ENCODE results near the gene TRIM67. TPM values are rescaled to one million over a fixed set of nuclear protein-coding genes. Genes with fewer than 3 reads are reported as not detected.

Gene TRIM67
- total and polyA plus RNA-seq, 2 of the 4 experiments (the other 2 are of a cell fraction): not detected

DNA sequence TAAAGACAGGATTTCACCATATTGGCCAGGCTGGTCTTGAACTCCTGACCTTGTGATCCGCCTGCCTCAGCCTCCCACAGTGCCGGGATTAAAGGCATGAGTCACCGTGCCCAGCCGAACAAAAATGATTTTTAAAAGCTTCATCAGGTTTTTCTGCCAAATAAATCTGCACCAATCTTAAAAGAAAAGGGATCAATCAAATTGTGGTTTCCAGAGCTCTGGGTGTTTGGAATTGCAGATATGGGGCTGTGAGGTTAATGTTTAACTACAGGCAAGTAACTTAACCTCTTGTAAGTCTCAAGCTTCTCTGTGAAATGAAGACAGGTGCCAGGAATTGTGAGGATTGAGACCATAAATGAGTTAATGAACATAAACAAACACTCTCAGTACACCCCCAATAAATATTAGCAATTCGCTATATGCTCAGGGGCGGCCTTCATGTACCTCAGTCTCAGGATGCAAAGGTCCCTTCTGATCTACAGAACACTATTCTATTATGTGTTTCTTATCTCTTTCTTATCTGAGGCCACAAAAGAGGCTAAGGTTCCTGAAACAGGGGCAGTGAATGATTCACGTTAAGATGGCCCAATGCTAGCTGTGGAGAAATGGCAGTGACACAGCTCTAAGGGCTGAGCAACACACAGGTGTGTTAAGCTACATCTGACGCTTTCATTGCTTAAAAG, 72.0 kb downstream of the TRIM67 start:
- Histone ChIP-seq H3K4me1 (ENCODE audit: control insufficient read depth, insufficient read depth, low read length) (no peaks in the 10 kb centered on the region), H3K27ac (ENCODE audit: insufficient read depth, low read length) (no peak overlapping the region), H2AK9ac (replicated peaks; ENCODE audit: low read depth, low read length, poor library complexity) (no peak overlapping the region), H3K36me3 (ENCODE audit: control insufficient read depth, insufficient read depth, low read length) (peaks cover 13% of the 10 kb centered on the region), H2BK20ac (ENCODE audit: low read depth, low read length) (no peak overlapping the region), H4K20me1 (ENCODE audit: insufficient read depth, low read length) (no peaks in the 10 kb centered on the region; the same call in 1 of the 2 replicates), H4K5ac (ENCODE audit: low read depth, low read length) (no peak overlapping the region), H3K56ac (ENCODE audit: extremely low read depth, insufficient read depth, low read length) (no peak overlapping the region), H3K4me2 (ENCODE audit: low read depth, low read length) (no peak overlapping the region), H4K8ac (ENCODE audit: low read depth in 2 of 2, low read length in 2 of 2) (no peak overlapping the region), H3K27me3 (ENCODE audit: control insufficient read depth, insufficient read depth, low read length) (no peaks in the 10 kb centered on the region), H2AK5ac (ENCODE audit: low read depth, low read length) (no peak overlapping the region), H3K14ac (replicated peaks; ENCODE audit: low read depth, low read length) (no peak overlapping the region), H3K79me1 (ENCODE audit: low read depth in 1 of 2, low read length in 2 of 2) (peaks cover 27 to 34% of the 10 kb centered on the region in 2 experiments), H2BK5ac (ENCODE audit: low read depth, low read length, poor library complexity, severe bottlenecking) (no peak overlapping the region), H3K4ac (ENCODE audit: low read depth, low read length) (no peak overlapping the region), H3K9ac (ENCODE audit: low read depth, low read length) (no peak overlapping the region), H3K23ac (ENCODE audit: low read depth, low read length) (no peak overlapping the region), H3K4me3 (ENCODE audit: insufficient read depth, low read depth, low read length) (no peak overlapping the region), H2BK120ac (ENCODE audit: low read depth, low read length) (no peak overlapping the region), H2AFZ (replicated peaks; ENCODE audit: low read length, poor library complexity) (no peak overlapping the region), H3K9me3 (ENCODE audit: control insufficient read depth, insufficient read depth, low read length) (no peaks in the 10 kb centered on the region), H2BK15ac (ENCODE audit: low read depth, low read length) (no peak overlapping the region), H3K18ac (ENCODE audit: low read depth, low read length) (no peak overlapping the region), H4K91ac (ENCODE audit: insufficient read depth, low read depth, low read length) (no peak overlapping the region), H3K9me1 (ENCODE audit: insufficient read depth, low read length) (0 out of 2 replicates have a peak, but pooled peaks cover 3% of the 10 kb centered on the region)
- dilution Hi-C loops (cut with HindIII; ENCODE audit: low sequenced_read_pairs, unreplicated experiment): no loop called here
- intact Hi-C loops (cut with micrococcal nuclease): no loop called here
- no CpG with 5 or more reads among the region's 8 CpGs for WGBS, 2 experiments (ENCODE audit: extremely low coverage in 2 of 2, insufficient read length in 1 of 2)
- ChIA-PET POLR2A (ENCODE audit: unreplicated experiment) (no interaction called here), CTCF (interaction anchor here (1.0 kb wide), 1 partner anchor 9 kb away, joined by 3 read pairs; no protein-coding TSS in a partner anchor)
- in situ Hi-C loops (cut with MboI; ENCODE audit: low sequenced_read_pairs): no loop called here
- no peak for TF ChIP-seq MAZ (IDR thresholded peaks at IDR 0.05; ENCODE audit: borderline replicate concordance, low read depth, low read length)
- no peak for TF ChIP-seq CHD1 (IDR thresholded peaks at IDR 0.05; ENCODE audit: low read depth, low read length)
- TF ChIP-seq, protein P1, sequence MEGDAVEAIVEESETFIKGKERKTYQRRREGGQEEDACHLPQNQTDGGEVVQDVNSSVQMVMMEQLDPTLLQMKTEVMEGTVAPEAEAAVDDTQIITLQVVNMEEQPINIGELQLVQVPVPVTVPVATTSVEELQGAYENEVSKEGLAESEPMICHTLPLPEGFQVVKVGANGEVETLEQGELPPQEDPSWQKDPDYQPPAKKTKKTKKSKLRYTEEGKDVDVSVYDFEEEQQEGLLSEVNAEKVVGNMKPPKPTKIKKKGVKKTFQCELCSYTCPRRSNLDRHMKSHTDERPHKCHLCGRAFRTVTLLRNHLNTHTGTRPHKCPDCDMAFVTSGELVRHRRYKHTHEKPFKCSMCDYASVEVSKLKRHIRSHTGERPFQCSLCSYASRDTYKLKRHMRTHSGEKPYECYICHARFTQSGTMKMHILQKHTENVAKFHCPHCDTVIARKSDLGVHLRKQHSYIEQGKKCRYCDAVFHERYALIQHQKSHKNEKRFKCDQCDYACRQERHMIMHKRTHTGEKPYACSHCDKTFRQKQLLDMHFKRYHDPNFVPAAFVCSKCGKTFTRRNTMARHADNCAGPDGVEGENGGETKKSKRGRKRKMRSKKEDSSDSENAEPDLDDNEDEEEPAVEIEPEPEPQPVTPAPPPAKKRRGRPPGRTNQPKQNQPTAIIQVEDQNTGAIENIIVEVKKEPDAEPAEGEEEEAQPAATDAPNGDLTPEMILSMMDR (conservative IDR thresholded peaks at IDR 0.05; ENCODE audit: low read depth, low read length): no peak
- no peak for TF ChIP-seq RCOR1 (IDR thresholded peaks at IDR 0.05; ENCODE audit: insufficient replicate concordance, low read length)
- TF ChIP-seq, protein P2, sequence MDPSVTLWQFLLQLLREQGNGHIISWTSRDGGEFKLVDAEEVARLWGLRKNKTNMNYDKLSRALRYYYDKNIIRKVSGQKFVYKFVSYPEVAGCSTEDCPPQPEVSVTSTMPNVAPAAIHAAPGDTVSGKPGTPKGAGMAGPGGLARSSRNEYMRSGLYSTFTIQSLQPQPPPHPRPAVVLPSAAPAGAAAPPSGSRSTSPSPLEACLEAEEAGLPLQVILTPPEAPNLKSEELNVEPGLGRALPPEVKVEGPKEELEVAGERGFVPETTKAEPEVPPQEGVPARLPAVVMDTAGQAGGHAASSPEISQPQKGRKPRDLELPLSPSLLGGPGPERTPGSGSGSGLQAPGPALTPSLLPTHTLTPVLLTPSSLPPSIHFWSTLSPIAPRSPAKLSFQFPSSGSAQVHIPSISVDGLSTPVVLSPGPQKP (IDR thresholded peaks at IDR 0.05; ENCODE audit: borderline replicate concordance, low read depth, low read length): no peak
- TF ChIP-seq FOS (IDR thresholded peaks at IDR 0.05; ENCODE audit: low read depth, low read length): no peak
- TF ChIP-seq CEBPB (IDR thresholded peaks at IDR 0.05; ENCODE audit: low read depth, low read length): no peak
- TF ChIP-seq, protein P3, sequence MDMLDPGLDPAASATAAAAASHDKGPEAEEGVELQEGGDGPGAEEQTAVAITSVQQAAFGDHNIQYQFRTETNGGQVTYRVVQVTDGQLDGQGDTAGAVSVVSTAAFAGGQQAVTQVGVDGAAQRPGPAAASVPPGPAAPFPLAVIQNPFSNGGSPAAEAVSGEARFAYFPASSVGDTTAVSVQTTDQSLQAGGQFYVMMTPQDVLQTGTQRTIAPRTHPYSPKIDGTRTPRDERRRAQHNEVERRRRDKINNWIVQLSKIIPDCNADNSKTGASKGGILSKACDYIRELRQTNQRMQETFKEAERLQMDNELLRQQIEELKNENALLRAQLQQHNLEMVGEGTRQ (IDR thresholded peaks at IDR 0.05; ENCODE audit: low read depth, low read length): no peak
- no peak for TF ChIP-seq POLR2A (IDR thresholded peaks at IDR 0.05; ENCODE audit: low read depth, low read length)
- TF ChIP-seq NFE2L2 (IDR thresholded peaks at IDR 0.05; ENCODE audit: low read depth, low read length): no peak
- TF ChIP-seq MXI1 (IDR thresholded peaks at IDR 0.05; ENCODE audit: borderline replicate concordance, low read depth, low read length): no peak
- no peak for TF ChIP-seq BHLHE40 (IDR thresholded peaks at IDR 0.05; ENCODE audit: low read depth, low read length)
- TF ChIP-seq SMC3 (IDR thresholded peaks at IDR 0.05; ENCODE audit: low read depth, low read length): no peak
- TF ChIP-seq MAFK (IDR thresholded peaks at IDR 0.05; ENCODE audit: low read depth, low read length): no peak
- no peak for TF ChIP-seq RAD21 (IDR thresholded peaks at IDR 0.05; ENCODE audit: low read length)
- TF ChIP-seq RFX5 (IDR thresholded peaks at IDR 0.05; ENCODE audit: low read depth, low read length): no peak
- ATAC-seq (ENCODE audit: low read depth) (no peak), DNase-seq (no peak)
- BruUV-seq (replicated peaks): no TSS peak

Measured in IMR-90 (cell line).